GM21786 (cell line): Measurements from ENCODE around the gene CT45A6.
"Not testable (repeated sequence)": the region's sequence is repeated elsewhere in the genome, so short reads cannot be mapped to it uniquely, and the experiment has no call there.

Source experiments
- ATAC-seq: cut with Tn5 transposase; IDR thresholded peaks from one replicate; pipeline ENCODE4 v1.9.1; 2021; ENCODE audit not compliant: unreplicated experiment

The CT45A6 gene

GRCh38 chrX:135802687-135803086 is at the start of gene CT45A6:
Gene CT45A6 (minus strand): TSS chrX:135802787. CDS start chrX:135798993, 3,794 bp downstream.
- not testable (repeated sequence) for ATAC-seq

- ATAC-seq: not testable (repeated sequence)
Measured at GRCh38 chrX:135837180-135837579, 34.6 kb upstream of the CT45A6 start, which contains the start of gene CT45A7. Gene CT45A7 (minus strand): TSS chrX:135837280. CDS start chrX:135833533, 3,747 bp downstream.

- not testable (repeated sequence) for ATAC-seq
Measured at GRCh38 chrX:135819912-135820311, 17.3 kb upstream of the CT45A6 start, which contains the start of gene CT45A2. Gene CT45A2 (minus strand): TSS chrX:135820012. CDS start chrX:135816265, 3,747 bp downstream.

- ATAC-seq: not testable (repeated sequence)
Measured at GRCh38 chrX:135785403-135785802, 17.2 kb downstream of the CT45A6 start, which contains the start of gene CT45A5. Gene CT45A5 (minus strand): TSS chrX:135785503. CDS start chrX:135781729, 3,774 bp downstream.

- ATAC-seq: not testable (repeated sequence)
Measured at GRCh38 chrX:135768091-135768490, 34.5 kb downstream of the CT45A6 start, which contains the start of gene CT45A3. Gene CT45A3 (minus strand): TSS chrX:135768191. CDS start chrX:135764444, 3,747 bp downstream.

- ATAC-seq: not testable (repeated sequence)
Measured at GRCh38 chrX:135744739-135745138, 57.8 kb downstream of the CT45A6 start.
